ENCODE results near the gene SF1. TPM values are rescaled to one million over a fixed set of nuclear protein-coding genes. Genes with fewer than 3 reads are reported as not detected.

SF1 gene
- total RNA-seq, 2 donors from 2014 or later, result 196 to 213 TPM

GRCh38 chr11:64743591-64744543 lies 34.5 kb downstream of the SF1 start, which contains the start of gene RASGRP2:
Gene RASGRP2, minus strand, starts transcription at chr11:64744142. Its CDS starts 1,276 bp downstream, at chr11:64742866.
- DNase-seq (ENCODE audit: low spot score), result peak; percentile 81
- TF ChIP-seq, protein P1, sequence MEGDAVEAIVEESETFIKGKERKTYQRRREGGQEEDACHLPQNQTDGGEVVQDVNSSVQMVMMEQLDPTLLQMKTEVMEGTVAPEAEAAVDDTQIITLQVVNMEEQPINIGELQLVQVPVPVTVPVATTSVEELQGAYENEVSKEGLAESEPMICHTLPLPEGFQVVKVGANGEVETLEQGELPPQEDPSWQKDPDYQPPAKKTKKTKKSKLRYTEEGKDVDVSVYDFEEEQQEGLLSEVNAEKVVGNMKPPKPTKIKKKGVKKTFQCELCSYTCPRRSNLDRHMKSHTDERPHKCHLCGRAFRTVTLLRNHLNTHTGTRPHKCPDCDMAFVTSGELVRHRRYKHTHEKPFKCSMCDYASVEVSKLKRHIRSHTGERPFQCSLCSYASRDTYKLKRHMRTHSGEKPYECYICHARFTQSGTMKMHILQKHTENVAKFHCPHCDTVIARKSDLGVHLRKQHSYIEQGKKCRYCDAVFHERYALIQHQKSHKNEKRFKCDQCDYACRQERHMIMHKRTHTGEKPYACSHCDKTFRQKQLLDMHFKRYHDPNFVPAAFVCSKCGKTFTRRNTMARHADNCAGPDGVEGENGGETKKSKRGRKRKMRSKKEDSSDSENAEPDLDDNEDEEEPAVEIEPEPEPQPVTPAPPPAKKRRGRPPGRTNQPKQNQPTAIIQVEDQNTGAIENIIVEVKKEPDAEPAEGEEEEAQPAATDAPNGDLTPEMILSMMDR (IDR thresholded peaks at IDR 0.05), result peak; percentile 66 to 83
- peak within 1 kb of the TSS; percentile 93 to 94 for H3K27ac ChIP-seq
- no peaks in the 10 kb centered on the region for H3K27me3 ChIP-seq
- H3K4me1 ChIP-seq, result peaks cover 0 to 45% of the 10 kb centered on the region in 2 donors
- H3K9me3 ChIP-seq, result no peaks in the 10 kb centered on the region
- peak within 1 kb of the TSS; percentile 54 to 69 for H3K4me3 ChIP-seq
- no peaks in the 10 kb centered on the region for H3K36me3 ChIP-seq

GRCh38 chr11:64742889-64743590 lies 35.3 kb downstream of the SF1 start:
- Histone ChIP-seq H3K9me3 (no peaks in the 10 kb centered on the region), H3K27ac (peak overlapping the region; percentile 93 to 94), H3K36me3 (no peaks in the 10 kb centered on the region), H3K4me3 (peak overlapping the region; percentile 54 to 69), H3K27me3 (no peaks in the 10 kb centered on the region), H3K4me1 (peaks cover 0 to 45% of the 10 kb centered on the region in 2 donors)
- peak; percentile 76 for DNase-seq (ENCODE audit: low spot score)
- TF ChIP-seq, protein P1 (IDR thresholded peaks at IDR 0.05), result peak; percentile 90

- H3K4me1 ChIP-seq, result peaks cover 0 to 45% of the 10 kb centered on the region in 2 donors
- TF ChIP-seq, protein P1 (IDR thresholded peaks at IDR 0.05), result no peak
- DNase-seq (ENCODE audit: low spot score), result no peak
- peak overlapping the region; percentile 54 to 69 for H3K4me3 ChIP-seq
- no peaks in the 10 kb centered on the region for H3K27me3 ChIP-seq
- H3K27ac ChIP-seq, result peak overlapping the region; percentile 93 to 94
- no peaks in the 10 kb centered on the region for H3K36me3 ChIP-seq
- H3K9me3 ChIP-seq, result no peaks in the 10 kb centered on the region
Measured at GRCh38 chr11:64742087-64742888, 36.1 kb downstream of the SF1 start.

- Histone ChIP-seq H3K27me3 (no peaks in the 10 kb centered on the region), H3K27ac (peak overlapping the region; percentile 93 to 94), H3K4me1 (peaks cover 0 to 44% of the 10 kb centered on the region in 2 donors), H3K36me3 (no peaks in the 10 kb centered on the region), H3K4me3 (peak overlapping the region; percentile 54 to 69), H3K9me3 (no peaks in the 10 kb centered on the region)
- TF ChIP-seq, protein P1 (IDR thresholded peaks at IDR 0.05), result no peak
- DNase-seq (ENCODE audit: low spot score), result no peak
Measured at GRCh38 chr11:64741375-64742086, 36.8 kb downstream of the SF1 start.

DNA sequence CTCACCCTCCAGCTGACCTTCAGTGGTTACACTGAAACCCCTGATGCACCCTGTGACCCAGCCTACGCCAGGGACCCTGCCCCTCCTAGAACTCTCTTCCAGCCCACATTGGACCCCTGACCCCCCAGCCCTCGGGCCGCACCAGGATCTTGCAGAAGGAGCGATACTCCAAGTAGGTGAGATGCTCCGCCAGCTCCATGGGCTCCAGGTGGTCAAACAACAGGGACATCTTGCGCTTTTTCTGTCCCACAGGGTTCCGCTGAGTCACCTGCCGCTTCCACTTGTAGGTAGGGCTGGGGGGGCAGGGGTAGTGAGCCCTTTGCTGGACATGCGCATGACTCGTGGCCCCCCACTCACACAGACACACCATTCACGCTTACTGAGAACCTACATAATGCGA lies 38.5 kb downstream of the SF1 start:
- DNase-seq (ENCODE audit: low spot score), result no peak
- no peak overlapping the region for H3K4me3 ChIP-seq
- H3K36me3 ChIP-seq, result no peaks in the 10 kb centered on the region
- H3K4me1 ChIP-seq, result peaks cover 0 to 29% of the 10 kb centered on the region in 2 donors
- no peaks in the 10 kb centered on the region for H3K9me3 ChIP-seq
- H3K27ac ChIP-seq, result no peak overlapping the region
- no peaks in the 10 kb centered on the region for H3K27me3 ChIP-seq
- TF ChIP-seq, protein P1 (IDR thresholded peaks at IDR 0.05), result no peak
